ENCODE results near the gene LBHD2. TPM values are rescaled to one million over a fixed set of nuclear protein-coding genes. Genes with fewer than 3 reads are reported as not detected.

The LBHD2 gene
- total and polyA plus RNA-seq, 10 of the 15 experiments (the other 5 are each of a cell fraction or from before 2014, with no cell fraction given), result not detected

DNA sequence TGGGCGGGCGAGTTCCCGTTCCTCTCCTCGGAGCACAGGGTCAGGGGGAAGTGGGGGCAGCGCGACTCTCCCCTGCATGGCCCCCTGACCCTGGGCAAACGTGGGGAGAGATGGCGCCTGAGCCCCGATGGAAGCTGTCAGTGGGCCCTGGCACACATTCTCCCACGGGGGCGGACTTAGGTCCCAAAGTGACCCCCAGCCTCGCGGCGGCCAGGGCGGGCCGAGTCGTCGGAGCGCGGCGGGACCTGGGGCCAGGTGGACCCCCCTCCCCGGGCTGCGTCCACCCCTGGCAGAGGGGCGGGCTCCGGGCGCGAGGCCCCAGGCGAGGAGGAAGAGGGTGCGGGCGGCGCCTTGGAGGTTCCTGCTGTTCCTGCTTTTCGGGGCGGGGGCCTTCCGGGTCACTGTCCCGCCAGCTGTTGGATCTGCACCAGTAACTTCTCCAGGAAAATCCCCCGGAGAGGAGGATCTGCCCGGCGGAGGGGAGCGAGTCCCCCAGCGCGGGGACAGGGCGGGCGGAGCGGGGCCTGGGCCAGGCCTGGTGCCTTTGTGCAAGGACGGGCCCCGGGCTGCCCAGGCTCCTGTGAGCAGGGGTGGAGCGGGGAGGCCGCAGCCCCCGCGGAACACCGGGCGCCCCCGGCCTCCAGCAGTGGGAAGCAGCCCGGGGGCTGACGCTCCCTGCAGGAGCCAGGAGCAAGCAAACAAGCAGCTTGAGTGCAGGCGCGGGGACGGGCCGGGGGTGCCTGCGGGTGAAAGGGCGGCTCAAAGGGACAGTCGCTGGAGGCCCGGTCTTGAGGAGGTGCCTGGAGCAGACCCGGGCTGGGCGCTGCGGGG, 54.5 kb downstream of the LBHD2 start:
- Histone ChIP-seq H3K27ac (ENCODE audit: control insufficient read depth, insufficient read depth) (no peak overlapping the region), H3K36me3 (ENCODE audit: control insufficient read depth in 2 of 2, insufficient read depth in 2 of 2, low read length in 1 of 2) (peaks cover 0 to 4% of the 10 kb centered on the region in 2 experiments; a peak in 1 of 4 replicates), H4K20me1 (ENCODE audit: control insufficient read depth, insufficient read depth) (no peaks in the 10 kb centered on the region), H3K79me2 (ENCODE audit: control insufficient read depth, insufficient read depth, low read length) (no peaks in the 10 kb centered on the region), H3K9me3 (replicated peaks; ENCODE audit: control insufficient read depth, insufficient read depth, low read length) (no peaks in the 10 kb centered on the region), H3K27me3 (replicated peaks in 1 of 2; ENCODE audit: control insufficient read depth in 2 of 2, insufficient read depth in 2 of 2, low read length in 1 of 2) (no peaks in the 10 kb centered on the region), H3K9ac (ENCODE audit: control insufficient read depth, insufficient read depth, low read length) (no peak overlapping the region), H3K4me1 (ENCODE audit: control insufficient read depth, insufficient read depth, low read length) (peaks cover 16% of the 10 kb centered on the region), H3K4me2 (ENCODE audit: control insufficient read depth, insufficient read depth) (no peak overlapping the region), H3K4me3 (no peak overlapping the region), H2AFZ (ENCODE audit: control insufficient read depth, low read depth, low read length) (no peak overlapping the region)
- BruUV-seq (replicated peaks), result no TSS peak
- no peak for DNase-seq (ENCODE audit: low read depth, low spot score)
- FAIRE-seq, result no peak
- ATAC-seq, result no peak
- intact Hi-C loops (cut with micrococcal nuclease; ENCODE audit: unreplicated experiment) (no loop called here), in situ Hi-C loops (cut with MboI) (no loop called here)
- ChIA-PET SMC1A (ENCODE audit: uncharacterized antibody, unreplicated experiment) (no interaction called here), CTCF (interaction anchor here (8.6 kb wide), 1 partner anchor 33 kb away, joined by 176 read pairs; no protein-coding TSS in a partner anchor), RAD21 (ENCODE audit: unreplicated experiment) (interaction anchor here (0.7 to 5.3 kb wide), 2 partner anchors 33 to 262 kb away, joined by 4 to 120 read pairs; no protein-coding TSS in a partner anchor), POLR2A (interaction anchor here (0.9 kb wide), 1 partner anchor 14 kb away, joined by 3 read pairs; no protein-coding TSS in a partner anchor)
- 82% methylated on average over 29 of the region's 66 CpGs for WGBS (ENCODE audit: insufficient coverage, insufficient replicate concordance, low lambda C conversion rate, missing lambda C conversion rate)
- TF ChIP-seq USF2 (IDR thresholded peaks at IDR 0.05; ENCODE audit: borderline replicate concordance, low read depth, low read length) (no peak), PAX5 (IDR thresholded peaks at IDR 0.05; ENCODE audit: borderline replicate concordance, low read depth, low read length) (no peak), STAT3 (IDR thresholded peaks at IDR 0.05; ENCODE audit: low read depth, low read length) (no peak), KDM1A (IDR thresholded peaks at IDR 0.05; ENCODE audit: borderline replicate concordance) (no peak), RAD21 (IDR thresholded peaks at IDR 0.05; ENCODE audit: insufficient read depth, low read depth, low read length) (no peak), SP1 (IDR thresholded peaks at IDR 0.05; ENCODE audit: low read depth, low read length) (no peak), E2F4 (IDR thresholded peaks at IDR 0.05; ENCODE audit: low read depth, low read length) (no peak), CUX1 (IDR thresholded peaks at IDR 0.05; ENCODE audit: insufficient replicate concordance, low read depth, low read length) (no peak)
- TF ChIP-seq, protein P1, sequence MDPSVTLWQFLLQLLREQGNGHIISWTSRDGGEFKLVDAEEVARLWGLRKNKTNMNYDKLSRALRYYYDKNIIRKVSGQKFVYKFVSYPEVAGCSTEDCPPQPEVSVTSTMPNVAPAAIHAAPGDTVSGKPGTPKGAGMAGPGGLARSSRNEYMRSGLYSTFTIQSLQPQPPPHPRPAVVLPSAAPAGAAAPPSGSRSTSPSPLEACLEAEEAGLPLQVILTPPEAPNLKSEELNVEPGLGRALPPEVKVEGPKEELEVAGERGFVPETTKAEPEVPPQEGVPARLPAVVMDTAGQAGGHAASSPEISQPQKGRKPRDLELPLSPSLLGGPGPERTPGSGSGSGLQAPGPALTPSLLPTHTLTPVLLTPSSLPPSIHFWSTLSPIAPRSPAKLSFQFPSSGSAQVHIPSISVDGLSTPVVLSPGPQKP (IDR thresholded peaks at IDR 0.05; ENCODE audit: low read depth, low read length), result no peak
